SH-SY5Y (cell line): ENCODE measurements around the gene DLG4.

Experiments used
- GATA2 ChIP-seq: IDR thresholded peaks from 2 replicates; pipeline ENCODE4 v1.6.1; 2011; ENCODE audit warnings: mild to moderate bottlenecking, low read depth, low read length
- GATA3 ChIP-seq: IDR thresholded peaks from 2 replicates; pipeline ENCODE4 v1.6.1; 2011; ENCODE audit warnings: low read depth, mild to moderate bottlenecking, low read length, moderate library complexity

GRCh38 chr17:7137171-7137943 lies 82.3 kb downstream of the DLG4 start:
- TF ChIP-seq GATA2 (no peak), GATA3 (no peak)
